ENCODE data around the gene HS1BP3.

The HS1BP3 gene

DNA sequence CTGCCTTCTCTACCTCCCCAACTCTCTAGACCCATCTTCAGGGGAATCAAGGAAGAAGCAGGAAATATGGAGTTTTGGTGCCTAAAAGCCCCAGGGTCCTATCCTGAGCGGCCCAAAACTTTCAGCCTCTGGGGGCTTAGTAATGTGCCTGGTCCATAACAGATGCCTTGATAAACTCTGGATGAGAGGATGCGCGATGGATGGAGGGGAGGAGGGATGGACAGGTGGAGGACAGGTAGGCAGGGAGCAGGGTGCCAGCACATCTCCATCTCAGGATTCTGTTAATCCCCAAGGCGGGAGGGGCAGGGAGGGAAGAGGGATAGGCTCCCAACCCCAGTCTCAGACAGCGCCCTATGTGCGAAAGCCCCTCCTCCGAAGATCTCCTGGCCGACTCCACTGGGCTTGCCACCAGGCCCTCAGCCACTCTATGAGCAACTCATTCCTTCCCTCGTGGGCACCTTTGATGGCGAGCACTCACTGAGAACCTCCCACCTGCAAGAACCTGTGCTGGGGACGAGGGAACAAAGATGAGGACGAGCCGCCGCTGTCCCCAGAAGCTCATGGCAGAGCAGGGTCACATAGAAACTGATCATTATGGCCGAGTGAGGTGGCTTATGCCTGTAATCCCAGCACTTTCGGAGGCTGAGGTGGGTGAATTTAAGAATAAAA is 23.1 kb downstream of the HS1BP3 start:
- DNase-seq: no peak

DNA sequence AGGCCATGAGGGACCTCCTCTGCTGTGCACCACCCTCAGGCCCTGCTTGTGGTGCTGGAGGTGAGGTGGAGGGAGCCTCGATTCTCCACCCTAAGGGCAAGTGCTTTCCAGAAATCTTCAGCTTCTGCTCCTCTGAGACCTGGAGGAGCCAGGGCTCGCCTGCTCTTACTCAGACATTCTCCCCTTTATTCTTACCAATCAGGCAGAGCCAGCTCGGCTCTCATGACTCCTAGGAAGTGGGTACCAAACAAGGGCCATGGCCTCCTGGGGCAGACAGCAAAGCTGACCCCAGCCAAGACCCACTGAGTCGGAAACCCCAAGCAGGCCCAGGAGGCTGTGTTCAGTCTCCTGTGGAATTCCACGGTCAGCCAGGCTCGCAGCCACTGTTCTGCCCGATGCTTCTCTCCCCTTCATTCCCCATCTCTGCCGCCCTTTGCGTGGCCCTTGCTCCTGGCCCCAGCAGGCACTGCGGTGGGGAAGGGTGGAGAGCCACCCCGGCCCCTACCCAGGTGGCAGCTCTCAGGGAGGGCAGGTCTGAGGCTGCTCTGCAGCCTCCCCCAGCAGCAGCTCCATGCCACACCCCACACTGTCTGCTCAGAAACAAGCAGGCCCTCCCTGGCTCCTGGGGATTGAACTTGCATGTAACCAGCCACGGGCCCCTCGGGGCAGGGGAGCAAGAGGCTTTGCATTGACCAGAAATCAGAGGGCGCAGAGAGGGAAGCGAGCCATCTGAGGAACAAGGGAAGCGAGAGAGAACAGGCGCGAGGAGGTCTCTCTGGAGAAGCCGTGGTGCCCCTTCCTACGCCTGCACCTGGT is 24.0 kb downstream of the HS1BP3 start:
- DNase-seq: no peak

GRCh38 chr2:20626392-20626697 is 24.6 kb downstream of the HS1BP3 start:
- no peak for DNase-seq

DNA sequence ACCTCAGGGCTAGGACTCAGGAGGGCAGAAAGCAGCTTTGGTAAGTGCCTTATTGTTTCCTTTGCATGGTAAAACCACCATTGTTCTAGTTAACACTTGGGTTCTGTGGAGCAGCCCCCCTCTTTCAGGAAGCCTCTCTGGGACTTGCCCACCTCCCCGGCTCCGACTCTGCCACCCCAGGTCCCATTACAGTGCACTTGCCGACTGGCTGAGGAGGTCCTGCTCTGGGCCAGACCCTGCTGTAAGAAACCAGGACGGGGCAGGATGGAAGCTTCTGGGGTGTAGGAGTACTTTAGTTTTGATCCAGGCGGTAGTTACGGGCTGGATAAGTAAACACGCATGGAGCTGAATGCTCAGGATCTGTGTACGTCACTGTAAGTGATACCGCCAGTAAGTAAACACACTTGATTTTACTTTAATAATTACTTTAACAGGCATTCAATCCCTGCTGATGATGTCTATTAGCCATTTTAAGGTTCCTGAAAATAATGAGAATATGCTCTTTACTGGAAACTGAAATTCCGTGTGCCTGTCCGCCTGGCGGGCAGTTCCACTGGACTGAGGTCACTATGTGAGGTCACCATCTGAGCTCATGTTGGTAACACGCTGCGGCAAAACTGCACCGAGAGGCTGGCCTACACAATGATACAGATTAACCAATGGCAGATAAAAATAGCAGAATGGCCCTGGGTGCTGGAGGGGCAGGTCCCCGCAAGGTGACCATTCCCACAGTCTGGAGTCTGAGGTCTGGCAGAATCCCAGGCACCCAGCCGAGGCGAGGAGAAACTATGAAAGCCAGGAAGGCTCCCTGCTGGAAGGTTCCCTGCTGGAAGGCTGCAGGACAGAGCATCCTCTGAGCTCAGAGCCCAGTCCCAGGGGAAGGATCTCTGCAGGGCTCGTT is 25.2 kb downstream of the HS1BP3 start:
- DNase-seq: no peak

- no peak for DNase-seq
Observed at GRCh38 chr2:20624884-20625485, 25.9 kb downstream of the HS1BP3 start.

- no peak for DNase-seq
Observed at GRCh38 chr2:20624156-20624883, 26.6 kb downstream of the HS1BP3 start.

- no peak for DNase-seq
Observed at GRCh38 chr2:20623741-20624155, 27.1 kb downstream of the HS1BP3 start.

GRCh38 chr2:20623241-20623640 is 27.7 kb downstream of the HS1BP3 start:
- DNase-seq: no peak

GRCh38 chr2:20622731-20623130 is 28.2 kb downstream of the HS1BP3 start:
- DNase-seq: no peak

- DNase-seq: no peak
Observed at GRCh38 chr2:20622296-20622686, 28.6 kb downstream of the HS1BP3 start.

- no peak for DNase-seq
Observed at GRCh38 chr2:20621366-20622295, 29.3 kb downstream of the HS1BP3 start.

DNA sequence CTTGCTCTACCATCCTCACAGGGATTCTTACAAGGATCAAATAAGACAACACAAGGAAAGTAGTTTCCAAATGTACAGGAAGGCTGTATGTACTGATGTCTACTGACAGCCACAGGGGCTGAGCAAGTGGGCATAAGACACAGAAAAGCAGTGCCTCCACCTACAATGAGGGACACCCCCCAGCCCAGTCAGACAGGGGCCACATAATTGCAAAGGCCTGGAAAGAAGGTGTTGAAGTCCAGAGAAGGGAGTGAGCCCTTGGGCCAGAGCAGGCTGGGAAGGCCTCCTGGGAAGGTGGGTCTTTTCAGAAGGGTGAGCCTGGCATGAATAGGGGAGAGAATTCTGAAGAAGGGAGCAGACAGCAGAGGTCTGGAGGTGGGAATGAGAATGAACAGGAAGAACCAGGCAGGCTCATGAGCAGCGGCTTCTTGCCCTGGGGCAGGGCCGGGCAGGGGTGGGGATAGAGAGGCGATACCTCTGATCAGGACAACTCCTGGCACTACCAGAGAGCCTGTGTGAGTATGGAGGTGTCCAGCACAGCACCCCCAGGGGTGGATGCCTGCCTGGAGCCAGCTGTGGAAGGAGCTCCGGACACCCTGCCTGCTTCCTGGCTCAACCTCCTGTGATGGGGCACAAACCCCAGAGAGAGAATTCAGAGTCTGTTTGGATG is 30.1 kb downstream of the HS1BP3 start:
- DNase-seq: no peak

- no peak for DNase-seq
Observed at GRCh38 chr2:20620271-20620681, 30.6 kb downstream of the HS1BP3 start.

DNA sequence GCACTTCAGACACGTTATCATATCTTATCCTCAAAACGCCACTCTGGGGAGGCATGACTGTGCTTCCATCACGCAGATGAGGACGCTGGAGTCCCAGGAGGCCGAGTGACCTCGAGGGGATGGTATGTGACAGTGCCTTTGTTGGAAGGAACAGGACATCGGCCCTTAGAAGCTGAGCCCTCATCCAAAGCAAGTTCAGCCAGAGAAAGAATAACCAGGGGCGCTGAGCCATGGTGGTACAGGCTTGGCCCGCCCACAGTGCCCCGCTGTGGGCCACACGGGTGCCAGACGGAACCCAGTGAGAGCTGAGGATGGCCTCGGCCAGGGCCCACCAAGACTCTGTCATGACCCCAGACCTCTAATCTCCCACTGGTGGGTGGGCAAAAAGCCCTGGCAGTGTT is 31.3 kb downstream of the HS1BP3 start:
- DNase-seq: no peak

GRCh38 chr2:20618886-20619521 is 31.9 kb downstream of the HS1BP3 start:
- no peak for DNase-seq

DNA sequence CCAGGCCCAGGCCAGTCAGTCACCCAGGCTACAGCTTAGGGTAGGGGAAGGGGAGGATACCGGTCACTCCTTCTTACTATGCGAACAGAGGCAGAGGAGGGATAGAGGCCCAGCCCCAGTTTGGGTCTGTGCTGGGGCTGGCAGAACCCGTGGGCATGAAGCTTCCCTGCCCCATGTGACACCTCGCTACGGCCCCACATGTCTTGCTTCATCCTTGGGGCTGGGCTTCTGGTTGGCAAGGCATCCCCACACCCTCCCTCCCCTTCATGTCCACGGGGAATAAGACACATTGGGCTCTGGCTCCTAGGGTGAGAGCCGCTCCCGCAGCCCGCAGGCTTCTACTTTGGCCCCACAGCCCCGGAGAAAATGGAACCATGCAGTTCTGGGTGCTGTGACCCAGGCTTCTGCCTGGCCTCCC is 32.4 kb downstream of the HS1BP3 start:
- DNase-seq: no peak

- DNase-seq: no peak
Observed at GRCh38 chr2:20617892-20618467, 32.9 kb downstream of the HS1BP3 start.

DNA sequence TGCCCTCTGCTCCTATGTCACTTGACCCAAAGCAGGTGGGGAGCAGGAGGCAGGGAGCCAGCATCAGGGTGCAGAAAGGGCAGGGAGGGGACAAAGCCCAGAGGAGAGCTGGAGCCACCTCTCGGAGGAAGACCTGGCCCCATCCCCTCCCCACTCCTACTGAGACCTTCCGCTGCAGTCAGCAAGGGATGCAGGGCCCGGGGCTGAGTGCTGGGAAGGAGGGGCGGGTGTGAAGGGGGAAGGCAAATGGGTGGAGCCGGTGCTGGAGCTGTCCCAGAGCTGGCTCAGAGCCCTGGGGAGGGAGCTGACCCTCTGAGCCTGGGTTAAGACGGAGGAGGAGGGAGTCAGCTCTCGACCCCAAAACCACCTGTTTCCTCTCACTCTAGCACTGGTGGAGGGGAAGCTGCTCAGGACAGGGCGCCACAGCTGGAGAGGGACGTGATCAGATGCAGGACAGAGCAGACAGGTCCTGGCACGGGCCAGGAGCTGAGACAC is 33.8 kb downstream of the HS1BP3 start:
- peak; percentile 29 for DNase-seq

DNA sequence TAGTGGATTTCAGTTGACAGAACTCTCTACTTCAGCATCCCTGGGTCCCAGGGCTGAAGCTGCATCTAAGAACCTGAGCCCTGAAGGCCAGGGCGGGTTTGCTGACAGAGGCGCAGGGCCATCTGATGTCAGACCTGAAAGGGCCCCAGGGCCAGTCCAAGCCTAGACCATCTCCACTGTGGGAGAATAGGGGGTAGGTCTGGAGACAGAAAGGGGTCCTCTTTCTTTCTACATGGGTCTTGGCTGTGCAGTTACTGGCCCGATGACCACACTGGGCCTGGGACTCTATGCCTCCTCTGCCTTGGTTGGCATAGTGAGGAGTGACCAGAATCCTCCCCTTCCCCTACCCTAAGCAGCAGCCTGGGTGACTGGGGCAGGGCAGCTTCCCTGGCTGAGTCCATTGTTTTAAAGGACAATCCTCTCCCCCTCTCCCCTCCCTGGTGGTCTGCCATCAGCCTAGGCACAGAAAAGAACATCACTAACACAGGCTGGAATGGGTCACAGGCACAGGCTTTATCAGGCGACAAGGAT is 34.5 kb downstream of the HS1BP3 start:
- no peak for DNase-seq

All from cortex of kidney (tissue), 1 donor.